Trophoblast cell (in vitro differentiated cells and primary cell): ENCODE results near the gene CLEC2L.

Source experiments
- DNase-seq, 2 donors: peaks; one replicate each; pipeline ENCODE4 v3.0.0-alpha.2; 2016
- H2AFZ ChIP-seq: 2 replicates; pipeline ENCODE4 v1.6.1; 2013; ENCODE audit warnings: low read length, moderate library complexity, mild to moderate bottlenecking; ENCODE audit not compliant: insufficient read depth, poor library complexity
- H2AK5ac ChIP-seq: 2 replicates; pipeline ENCODE4 v1.6.1; 2013; ENCODE audit warnings: mild to moderate bottlenecking, low read length
- H2BK120ac ChIP-seq: 2 replicates; pipeline ENCODE4 v1.6.1; 2013; ENCODE audit warnings: low read length, mild to moderate bottlenecking, moderate library complexity; ENCODE audit not compliant: insufficient read depth, poor library complexity
- H2BK12ac ChIP-seq: 2 replicates; pipeline ENCODE4 v1.6.1; 2013; ENCODE audit warnings: mild to moderate bottlenecking, low read length, moderate library complexity
- H2BK5ac ChIP-seq: 2 replicates; pipeline ENCODE4 v1.6.1; 2013; ENCODE audit warnings: low read length, low read depth, moderate library complexity, mild to moderate bottlenecking; ENCODE audit not compliant: poor library complexity
- H3K14ac ChIP-seq: 2 replicates; pipeline ENCODE4 v1.6.1; 2013; ENCODE audit warnings: mild to moderate bottlenecking, low read length
- H3K18ac ChIP-seq: 2 replicates; pipeline ENCODE4 v1.6.1; 2013; ENCODE audit warnings: mild to moderate bottlenecking, low read length
- H3K23ac ChIP-seq: 2 replicates; pipeline ENCODE4 v1.6.1; 2013; ENCODE audit warnings: low read length
- H3K27ac ChIP-seq: 2 replicates; pipeline ENCODE4 v1.5.1; 2013; ENCODE audit warnings: low read depth, mild to moderate bottlenecking, inconsistent platforms, low read length, moderate library complexity
- H3K27me3 ChIP-seq: 2 replicates; pipeline ENCODE4 v1.6.1; 2013; ENCODE audit warnings: inconsistent platforms, mild to moderate bottlenecking, low read length, moderate library complexity; ENCODE audit not compliant: insufficient read depth
- H3K36me3 ChIP-seq, 2 experiments: 1 replicate in 1 of 2; 2 replicates in 1 of 2; pipeline ENCODE4 v1.6.1; 2013; ENCODE audit warnings: low read length in 2 of 2, mild to moderate bottlenecking in 2 of 2, moderate library complexity in 1 of 2; ENCODE audit not compliant: insufficient read depth in 2 of 2, control insufficient read depth in 1 of 2
- H3K4ac ChIP-seq: 2 replicates; pipeline ENCODE4 v1.6.1; 2013; ENCODE audit warnings: low read depth, mild to moderate bottlenecking, low read length, moderate library complexity
- H3K4me1 ChIP-seq, 2 experiments: 1 replicate in 1 of 2; 2 replicates in 1 of 2; pipeline ENCODE4 v1.6.1; 2013; ENCODE audit warnings: low read length in 2 of 2, mild to moderate bottlenecking in 2 of 2, moderate library complexity in 1 of 2; ENCODE audit not compliant: insufficient read depth in 2 of 2, control insufficient read depth in 1 of 2
- H3K4me2 ChIP-seq: 2 replicates; pipeline ENCODE4 v1.6.1; 2013; ENCODE audit warnings: inconsistent platforms, mild to moderate bottlenecking, low read length, moderate library complexity
- H3K4me3 ChIP-seq: 2 replicates; pipeline ENCODE4 v1.5.1; 2013; ENCODE audit warnings: mild to moderate bottlenecking, low read depth, low read length, inconsistent platforms
- H3K79me1 ChIP-seq: one replicate; pipeline ENCODE4 v1.6.1; 2013; ENCODE audit warnings: low read length
- H3K79me2 ChIP-seq: 2 replicates; pipeline ENCODE4 v1.6.1; 2013; ENCODE audit warnings: low read length, mild to moderate bottlenecking; ENCODE audit not compliant: control insufficient read depth, insufficient read depth, poor library complexity
- H3K9ac ChIP-seq: 2 replicates; pipeline ENCODE4 v1.6.1; 2013; ENCODE audit warnings: mild to moderate bottlenecking, low read length
- H3K9me3 ChIP-seq: 2 replicates; pipeline ENCODE4 v1.6.1; 2013; ENCODE audit warnings: low read depth, mild to moderate bottlenecking, control low read depth, inconsistent platforms, low read length; ENCODE audit not compliant: insufficient read depth
- H4K12ac ChIP-seq: 2 replicates; pipeline ENCODE4 v1.6.1; 2013; ENCODE audit warnings: low read depth, mild to moderate bottlenecking, low read length, moderate library complexity
- H4K8ac ChIP-seq: 2 replicates; pipeline ENCODE4 v1.6.1; 2013; ENCODE audit warnings: low read depth, mild to moderate bottlenecking, low read length, moderate library complexity
- H4K91ac ChIP-seq: one replicate; pipeline ENCODE4 v1.6.1; 2013; ENCODE audit warnings: low read depth, mild to moderate bottlenecking, low read length, moderate library complexity
- WGBS: extraction: QIAGEN DNeasy Blood & Tissue Kit; methylation state at CpG from one replicate; pipeline ENCODE4 v1.1.7; 2013; ENCODE audit warnings: missing lambda C conversion rate; ENCODE audit not compliant: insufficient read length, insufficient coverage; ENCODE audit errors: extremely low coverage; 5-methylcytosine and 5-hydroxymethylcytosine counted together

CLEC2L gene

DNA sequence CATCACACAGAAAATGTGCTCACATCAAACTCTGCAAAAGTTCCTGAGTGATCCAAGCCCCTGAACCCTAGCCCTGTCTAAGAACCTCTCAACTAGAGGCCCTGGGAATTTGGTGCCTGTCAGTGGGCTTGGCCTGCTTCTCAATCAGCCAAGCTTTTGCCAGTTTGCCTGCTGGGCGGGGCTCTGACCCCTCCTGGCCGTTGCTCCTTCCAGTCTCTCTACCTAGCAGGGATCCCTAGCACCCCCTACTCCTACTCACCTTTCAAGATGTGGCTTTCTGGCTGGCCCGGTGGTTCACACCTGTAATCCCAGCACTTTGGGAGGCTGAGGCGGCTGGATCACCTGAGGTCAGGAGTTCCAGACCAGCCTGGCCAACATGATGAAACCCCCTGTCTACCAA lies 42.1 kb upstream of the CLEC2L start:
- no CpG with 5 or more reads among the region's 4 CpGs for WGBS
- Histone ChIP-seq H2BK5ac (no peak overlapping the region), H3K27ac (no peak overlapping the region)

DNA sequence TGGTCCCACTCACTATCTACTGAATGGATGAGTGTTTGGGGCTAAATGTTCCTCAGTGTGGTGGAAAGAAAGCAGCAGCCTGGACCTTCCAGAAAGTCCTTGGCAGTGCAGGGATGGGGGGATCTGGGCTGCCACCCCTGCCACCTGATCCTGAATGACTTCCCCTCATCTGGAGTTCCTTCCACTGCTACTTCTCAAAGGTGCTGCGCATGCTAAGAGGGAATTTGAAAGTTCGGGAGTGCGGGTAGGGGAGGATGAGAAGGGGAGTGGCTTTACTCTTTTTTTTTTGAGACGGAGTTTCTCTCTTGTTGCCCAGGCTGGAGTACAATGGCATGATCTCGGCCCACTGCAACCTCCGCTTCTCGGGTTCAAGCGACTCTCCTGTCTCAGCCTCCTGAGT lies 41.4 kb upstream of the CLEC2L start:
- H3K79me2 ChIP-seq, result no peaks in the 10 kb centered on the region
- no peak overlapping the region for H4K12ac ChIP-seq
- H3K79me1 ChIP-seq, result no peaks in the 10 kb centered on the region
- H4K91ac ChIP-seq, result no peak overlapping the region
- H3K18ac ChIP-seq, result no peak overlapping the region
- no peak overlapping the region for H3K14ac ChIP-seq
- DNase-seq, result no peak
- no peak overlapping the region for H3K4me2 ChIP-seq
- WGBS, result no CpG with 5 or more reads among the region's 8 CpGs
- H3K4me1 ChIP-seq, result peaks cover 13 to 15% of the 10 kb centered on the region in 2 experiments
- H3K27me3 ChIP-seq, result peaks cover 14% of the 10 kb centered on the region
- no peak overlapping the region for H4K8ac ChIP-seq
- no peak overlapping the region for H3K4ac ChIP-seq
- no peaks in the 10 kb centered on the region for H3K36me3 ChIP-seq
- H2AFZ ChIP-seq, result no peak overlapping the region
- no peak overlapping the region for H3K9ac ChIP-seq
- H2AK5ac ChIP-seq, result no peak overlapping the region
- H3K23ac ChIP-seq, result no peak overlapping the region
- no peak overlapping the region for H2BK12ac ChIP-seq
- H3K4me3 ChIP-seq, result no peak overlapping the region
- no peaks in the 10 kb centered on the region for H3K9me3 ChIP-seq
- no peak overlapping the region for H2BK120ac ChIP-seq
- H2BK5ac ChIP-seq, result no peak overlapping the region
- H3K27ac ChIP-seq, result no peak overlapping the region

More for the DNA sequence above, 42.1 kb upstream of the CLEC2L start:
- Histone ChIP-seq H3K27me3 (peaks cover 14% of the 10 kb centered on the region), H3K79me2 (no peaks in the 10 kb centered on the region), H3K4me3 (no peak overlapping the region), H3K9me3 (no peaks in the 10 kb centered on the region), H3K79me1 (no peaks in the 10 kb centered on the region), H3K4ac (no peak overlapping the region), H4K91ac (no peak overlapping the region), H4K8ac (no peak overlapping the region), H2AK5ac (no peak overlapping the region), H3K18ac (no peak overlapping the region), H3K36me3 (no peaks in the 10 kb centered on the region), H2AFZ (no peak overlapping the region), H4K12ac (no peak overlapping the region), H3K9ac (no peak overlapping the region), H2BK12ac (no peak overlapping the region), H3K4me1 (peaks cover 13 to 15% of the 10 kb centered on the region in 2 experiments), H2BK120ac (no peak overlapping the region), H3K4me2 (no peak overlapping the region), H3K23ac (no peak overlapping the region), H3K14ac (no peak overlapping the region)
- no peak for DNase-seq

DNA sequence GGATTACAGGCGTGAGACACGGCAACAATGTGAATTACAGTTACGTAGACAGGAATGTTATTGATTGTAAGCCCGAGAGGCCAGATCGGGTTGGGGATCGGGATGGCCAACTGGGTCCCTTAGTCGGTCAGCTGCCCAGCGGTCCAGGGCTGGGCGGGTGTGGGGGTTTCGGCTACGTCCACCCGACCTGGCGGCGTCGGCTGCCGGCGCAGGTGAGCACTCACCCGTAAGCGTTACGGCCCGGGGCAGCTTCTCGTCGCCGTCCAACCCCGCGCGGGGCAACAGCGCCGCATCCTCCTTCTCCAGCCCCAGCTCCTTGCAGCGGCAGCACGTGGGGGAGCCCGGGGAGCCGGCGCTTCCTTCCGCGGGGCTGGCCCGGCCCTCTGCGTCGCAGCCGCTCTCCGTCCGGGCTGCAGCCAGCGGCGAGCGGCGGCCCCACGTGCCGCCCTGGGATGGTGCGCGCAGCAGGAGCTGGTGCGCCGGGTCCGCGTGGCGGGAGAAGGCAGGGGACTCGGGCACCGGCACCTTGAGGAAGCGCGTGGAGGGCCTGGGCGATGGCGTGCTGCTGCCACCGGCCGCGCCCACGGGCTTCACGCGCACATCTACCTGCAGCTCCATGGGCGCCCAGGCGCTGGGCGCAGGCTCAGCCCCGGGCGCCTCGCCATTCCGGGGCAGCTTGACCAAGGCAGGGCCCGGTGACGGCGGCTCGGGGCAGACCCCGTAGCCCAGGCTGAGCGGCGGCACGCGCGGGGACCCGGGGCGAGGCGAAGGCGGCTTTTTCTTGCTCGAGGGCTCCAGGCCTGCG lies 40.6 kb upstream of the CLEC2L start:
- DNase-seq, result peak; percentile 36 to 45
- no peaks in the 10 kb centered on the region for H3K36me3 ChIP-seq
- peaks cover 13 to 15% of the 10 kb centered on the region in 2 experiments for H3K4me1 ChIP-seq
- H3K27ac ChIP-seq, result no peak overlapping the region
- no peak overlapping the region for H3K18ac ChIP-seq
- H2BK120ac ChIP-seq, result no peak overlapping the region
- H2AK5ac ChIP-seq, result no peak overlapping the region
- peak overlapping the region; percentile 3 for H4K8ac ChIP-seq
- H2BK5ac ChIP-seq, result no peak overlapping the region
- no CpG with 5 or more reads among the region's 90 CpGs for WGBS
- H4K91ac ChIP-seq, result no peak overlapping the region
- H3K4me2 ChIP-seq, result peak overlapping the region; percentile 81
- H3K9me3 ChIP-seq, result no peaks in the 10 kb centered on the region
- no peaks in the 10 kb centered on the region for H3K79me1 ChIP-seq
- H3K27me3 ChIP-seq, result peaks cover 14% of the 10 kb centered on the region
- H2BK12ac ChIP-seq, result no peak overlapping the region
- no peak overlapping the region for H3K4ac ChIP-seq
- peak overlapping the region; percentile 37 for H3K4me3 ChIP-seq
- no peak overlapping the region for H3K14ac ChIP-seq
- H2AFZ ChIP-seq, result peak overlapping the region; percentile 32
- H3K23ac ChIP-seq, result no peak overlapping the region
- no peak overlapping the region for H3K9ac ChIP-seq
- no peaks in the 10 kb centered on the region for H3K79me2 ChIP-seq
- H4K12ac ChIP-seq, result no peak overlapping the region

DNA sequence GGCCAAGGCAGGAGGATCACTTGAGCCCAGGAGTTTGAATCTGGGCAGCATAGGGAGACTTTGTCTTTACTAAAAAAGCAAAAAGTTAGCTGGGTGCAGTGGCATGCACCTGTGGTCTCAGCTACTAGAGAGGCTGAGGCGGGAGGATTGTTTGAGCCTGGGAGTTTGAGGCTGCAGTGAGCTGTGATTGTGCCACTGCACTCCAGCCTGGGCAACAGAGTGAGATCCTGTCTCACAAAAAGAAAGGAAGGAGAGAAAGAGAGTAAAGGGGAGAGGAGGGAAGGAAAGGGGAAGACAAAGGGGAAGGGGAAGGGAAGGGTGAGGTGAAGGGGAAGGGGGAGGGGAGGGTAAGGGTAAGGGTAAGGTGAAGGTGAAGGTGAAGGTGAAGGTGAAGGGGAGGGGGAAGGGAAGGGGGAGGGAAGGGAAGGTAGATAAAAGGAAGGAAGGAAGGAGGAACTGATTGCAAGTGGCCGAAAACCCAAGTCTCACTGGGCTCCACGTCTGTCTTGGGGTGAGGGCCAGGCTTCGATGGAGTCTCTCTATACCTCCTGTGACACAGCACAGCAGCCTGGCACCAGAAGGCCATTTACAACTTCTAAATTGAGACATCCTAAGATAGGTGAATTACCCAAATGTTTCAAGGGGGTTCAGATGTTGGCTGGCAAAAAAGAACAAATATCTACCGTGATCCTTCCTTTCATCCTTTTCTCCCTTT lies 36.0 kb upstream of the CLEC2L start:
- Histone ChIP-seq H3K27ac (no peak overlapping the region), H2BK120ac (no peak overlapping the region), H3K36me3 (no peaks in the 10 kb centered on the region), H3K18ac (no peak overlapping the region), H2AK5ac (no peak overlapping the region), H4K91ac (no peak overlapping the region), H2BK12ac (no peak overlapping the region), H4K8ac (no peak overlapping the region), H3K27me3 (peaks cover 9% of the 10 kb centered on the region), H4K12ac (no peak overlapping the region), H3K9ac (no peak overlapping the region), H2AFZ (no peak overlapping the region), H3K14ac (no peak overlapping the region), H3K79me2 (no peaks in the 10 kb centered on the region), H3K23ac (no peak overlapping the region), H3K79me1 (no peaks in the 10 kb centered on the region), H2BK5ac (no peak overlapping the region), H3K4ac (no peak overlapping the region), H3K4me3 (no peak overlapping the region), H3K4me2 (no peak overlapping the region), H3K4me1 (peaks cover 12 to 15% of the 10 kb centered on the region in 2 experiments), H3K9me3 (peaks cover 1% of the 10 kb centered on the region)
- no peak for DNase-seq
- no CpG with 5 or more reads among the region's 5 CpGs for WGBS
